ENCODE results near the gene PCDHGA5.
"Not testable (repeated sequence)": the region's sequence is repeated elsewhere in the genome, so short reads cannot be mapped to it uniquely, and the experiment has no call there.

- TF ChIP-seq CTCF (IDR thresholded peaks at IDR 0.05); ZFX (IDR thresholded peaks at IDR 0.05; ENCODE audit: borderline replicate concordance): not testable (repeated sequence)
These were observed 34.0 kb downstream of the PCDHGA5 start, which contains the start of gene PCDHGB5 for GRCh38 chr5:141397756-141398551.

All from 22Rv1 (cell line).